KMS-11 (cell line): ENCODE data around the gene ADAMTS12.

Source experiments
- H2AFZ ChIP-seq: fragments of 200-600 bp; sonication (generic); 2 replicates; pipeline ENCODE4 v1.6.1; 2016; ENCODE audit warnings: antibody characterized with exemption, mixed run types, low read depth
- H3K27ac ChIP-seq: fragments of 200-600 bp; sonication (generic); 2 replicates; pipeline ENCODE4 v1.6.1; 2016; ENCODE audit warnings: mild to moderate bottlenecking, mixed run types
- H3K27me3 ChIP-seq: fragments of 200-600 bp; sonication (generic); 2 replicates; pipeline ENCODE4 v1.6.1; 2017; ENCODE audit warnings: mild to moderate bottlenecking, low read depth, mixed run types, moderate library complexity; ENCODE audit not compliant: insufficient read depth
- H3K36me3 ChIP-seq: fragments of 200-600 bp; sonication (generic); 2 replicates; pipeline ENCODE4 v1.6.1; 2017; ENCODE audit warnings: mild to moderate bottlenecking, mixed run types; ENCODE audit not compliant: insufficient read depth
- H3K4me1 ChIP-seq: fragments of 200-600 bp; sonication (generic); 2 replicates; pipeline ENCODE4 v1.6.1; 2016; ENCODE audit warnings: mild to moderate bottlenecking, low read depth, mixed run types; ENCODE audit not compliant: poor library complexity, severe bottlenecking
- H3K4me2 ChIP-seq: fragments of 200-600 bp; sonication (generic); 2 replicates; pipeline ENCODE4 v1.7.0; 2016; ENCODE audit warnings: mild to moderate bottlenecking, mixed run types
- H3K4me3 ChIP-seq: fragments of 200-600 bp; sonication (generic); IDR thresholded peaks from 2 replicates; pipeline ENCODE4 v1.6.1; 2017; ENCODE audit warnings: low read depth, low read length, mixed read lengths; ENCODE audit not compliant: insufficient read depth
- H3K79me2 ChIP-seq: fragments of 200-600 bp; sonication (generic); 2 replicates; pipeline ENCODE4 v1.6.1; 2016; ENCODE audit warnings: low read depth, mixed run types; ENCODE audit not compliant: insufficient read depth
- H3K9ac ChIP-seq: fragments of 200-600 bp; sonication (generic); 2 replicates; pipeline ENCODE4 v1.6.1; 2016; ENCODE audit warnings: mild to moderate bottlenecking, mixed run types
- H4K20me1 ChIP-seq: fragments of 200-600 bp; sonication (generic); 2 replicates; pipeline ENCODE4 v1.6.1; 2016; ENCODE audit warnings: mild to moderate bottlenecking, mixed run types; ENCODE audit not compliant: insufficient read depth
- TF ChIP-seq, protein P1 (sequence below): fragments of 200-600 bp; sonication (generic); conservative IDR thresholded peaks from 2 replicates; pipeline ENCODE4 v1.6.1; 2017; ENCODE audit warnings: low read depth, mild to moderate bottlenecking, antibody characterized with exemption, low read length, moderate library complexity, mixed read lengths

Gene ADAMTS12

DNA sequence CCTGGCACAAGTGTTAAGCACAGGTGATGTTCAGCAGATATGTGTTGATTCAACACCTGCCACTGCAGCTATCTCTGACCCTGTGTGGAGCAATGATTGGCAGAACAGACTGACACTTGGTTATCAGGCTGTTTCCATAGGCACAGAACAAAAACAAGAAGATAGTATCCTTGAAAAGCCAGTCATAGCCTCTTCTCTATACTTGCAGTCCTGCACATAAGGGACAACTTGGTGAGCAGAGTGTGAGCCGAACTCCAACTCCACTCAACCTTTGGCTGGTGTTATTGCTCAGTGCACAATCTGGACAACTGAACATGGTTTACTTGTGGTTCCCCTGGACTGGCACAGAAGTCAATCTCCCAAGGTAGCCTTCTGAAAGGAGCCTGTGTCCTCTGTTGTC lies 99.2 kb downstream of the ADAMTS12 start:
- Histone ChIP-seq H2AFZ (no peak overlapping the region), H3K79me2 (no peaks in the 10 kb centered on the region), H4K20me1 (no peaks in the 10 kb centered on the region), H3K27ac (no peak overlapping the region), H3K4me2 (no peak overlapping the region), H3K36me3 (no peaks in the 10 kb centered on the region), H3K4me3 (no peak overlapping the region), H3K4me1 (no peaks in the 10 kb centered on the region), H3K9ac (no peak overlapping the region), H3K27me3 (no peaks in the 10 kb centered on the region)
- TF ChIP-seq, protein P1, sequence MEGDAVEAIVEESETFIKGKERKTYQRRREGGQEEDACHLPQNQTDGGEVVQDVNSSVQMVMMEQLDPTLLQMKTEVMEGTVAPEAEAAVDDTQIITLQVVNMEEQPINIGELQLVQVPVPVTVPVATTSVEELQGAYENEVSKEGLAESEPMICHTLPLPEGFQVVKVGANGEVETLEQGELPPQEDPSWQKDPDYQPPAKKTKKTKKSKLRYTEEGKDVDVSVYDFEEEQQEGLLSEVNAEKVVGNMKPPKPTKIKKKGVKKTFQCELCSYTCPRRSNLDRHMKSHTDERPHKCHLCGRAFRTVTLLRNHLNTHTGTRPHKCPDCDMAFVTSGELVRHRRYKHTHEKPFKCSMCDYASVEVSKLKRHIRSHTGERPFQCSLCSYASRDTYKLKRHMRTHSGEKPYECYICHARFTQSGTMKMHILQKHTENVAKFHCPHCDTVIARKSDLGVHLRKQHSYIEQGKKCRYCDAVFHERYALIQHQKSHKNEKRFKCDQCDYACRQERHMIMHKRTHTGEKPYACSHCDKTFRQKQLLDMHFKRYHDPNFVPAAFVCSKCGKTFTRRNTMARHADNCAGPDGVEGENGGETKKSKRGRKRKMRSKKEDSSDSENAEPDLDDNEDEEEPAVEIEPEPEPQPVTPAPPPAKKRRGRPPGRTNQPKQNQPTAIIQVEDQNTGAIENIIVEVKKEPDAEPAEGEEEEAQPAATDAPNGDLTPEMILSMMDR = no peak

DNA sequence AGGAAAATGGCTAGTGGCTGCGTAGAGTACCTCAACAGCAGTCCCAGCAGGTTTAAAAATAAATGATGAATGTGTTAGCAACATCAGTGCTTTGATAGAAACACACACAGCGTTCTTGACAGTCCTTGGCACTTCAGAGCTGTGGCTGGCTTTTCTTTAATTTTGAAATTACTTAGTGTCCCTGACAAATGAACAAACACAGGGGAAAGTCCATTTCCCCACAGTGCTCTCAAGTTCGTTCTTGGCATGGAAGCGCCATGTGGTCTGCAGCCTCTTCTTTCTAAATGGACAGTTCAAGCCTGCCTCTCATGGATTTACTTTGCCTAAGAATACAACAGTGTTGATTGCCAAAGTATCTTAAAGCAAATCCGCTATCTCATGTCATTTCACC lies 102.2 kb downstream of the ADAMTS12 start:
- TF ChIP-seq, protein P1 = no peak

DNA sequence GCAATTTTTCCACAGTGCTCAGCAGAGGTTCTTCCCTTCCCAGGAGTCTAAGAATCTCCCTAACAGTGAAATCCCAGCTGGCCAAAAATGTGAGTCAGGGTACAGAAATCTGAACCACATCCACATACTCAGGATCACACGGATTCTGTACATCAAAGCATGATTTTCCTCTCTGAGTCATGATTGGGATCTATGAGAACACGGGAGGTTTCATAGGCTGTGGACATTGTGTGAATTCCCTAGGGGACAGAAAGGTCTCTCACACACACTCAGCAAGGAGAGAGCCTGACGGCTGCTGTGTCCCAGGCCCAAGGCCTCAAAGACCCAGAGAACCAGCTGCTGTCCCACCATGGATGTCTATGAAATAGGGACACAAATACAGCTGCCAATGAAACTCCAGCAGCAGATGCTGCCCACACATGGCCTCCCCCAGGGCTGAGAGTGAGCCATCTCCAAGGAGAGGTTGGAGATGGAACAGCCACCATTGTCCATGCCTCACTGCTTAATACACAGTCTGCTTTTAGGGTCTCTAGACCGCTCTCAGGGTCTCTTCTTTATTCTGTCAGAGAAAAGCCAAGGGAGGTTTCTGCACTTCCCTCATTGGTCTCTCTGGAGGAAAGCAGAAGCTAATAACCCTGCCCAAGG lies 102.7 kb downstream of the ADAMTS12 start:
- Histone ChIP-seq H3K36me3 (no peaks in the 10 kb centered on the region), H3K4me3 (no peak overlapping the region), H3K4me2 (no peak overlapping the region), H3K4me1 (no peaks in the 10 kb centered on the region), H3K27ac (no peak overlapping the region), H3K79me2 (no peaks in the 10 kb centered on the region), H3K9ac (no peak overlapping the region), H3K27me3 (no peaks in the 10 kb centered on the region), H2AFZ (no peak overlapping the region), H4K20me1 (no peaks in the 10 kb centered on the region)
- TF ChIP-seq, protein P1 = no peak

More for the DNA sequence above, 102.2 kb downstream of the ADAMTS12 start:
- Histone ChIP-seq H3K4me2 (no peak overlapping the region), H3K27me3 (no peaks in the 10 kb centered on the region), H3K79me2 (no peaks in the 10 kb centered on the region), H4K20me1 (no peaks in the 10 kb centered on the region), H3K4me3 (no peak overlapping the region), H3K36me3 (no peaks in the 10 kb centered on the region), H3K27ac (no peak overlapping the region), H3K9ac (no peak overlapping the region), H2AFZ (no peak overlapping the region), H3K4me1 (no peaks in the 10 kb centered on the region)

DNA sequence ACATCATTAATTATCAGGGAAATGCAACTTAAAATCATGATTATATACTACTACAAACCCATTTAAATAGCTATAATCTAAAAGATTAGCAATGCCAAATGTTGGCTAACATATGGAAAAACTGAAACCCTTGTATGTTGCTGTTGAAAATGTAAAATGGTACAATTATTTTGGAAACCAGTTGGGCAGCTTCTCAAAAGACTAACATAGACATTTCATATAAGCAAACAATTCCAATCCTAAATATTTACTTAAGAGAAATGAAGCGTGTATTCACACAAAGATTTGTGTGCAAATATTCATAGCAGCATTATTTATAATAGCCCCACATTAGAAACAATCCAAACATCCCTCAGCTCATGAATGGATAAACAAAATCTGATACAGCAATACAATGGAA lies 106.2 kb downstream of the ADAMTS12 start:
- Histone ChIP-seq H3K4me1 (no peaks in the 10 kb centered on the region), H3K27ac (no peak overlapping the region), H2AFZ (no peak overlapping the region), H3K9ac (no peak overlapping the region), H3K4me2 (no peak overlapping the region), H3K4me3 (no peak overlapping the region), H4K20me1 (no peaks in the 10 kb centered on the region), H3K79me2 (no peaks in the 10 kb centered on the region), H3K27me3 (no peaks in the 10 kb centered on the region), H3K36me3 (no peaks in the 10 kb centered on the region)
- TF ChIP-seq, protein P1 = no peak
